ENCODE data around the gene POPDC2.

- no peak for TF ChIP-seq ZNF169 (tag by site-specific recombination; IDR thresholded peaks at IDR 0.05)
- TF ChIP-seq CTCF (tag by site-specific recombination; IDR thresholded peaks at IDR 0.05): no peak
- no peak for TF ChIP-seq ZNF521 (tag by site-specific recombination; IDR thresholded peaks at IDR 0.05)
- no peak for TF ChIP-seq ZNF280D (tag by site-specific recombination; IDR thresholded peaks at IDR 0.05)
- TF ChIP-seq ZNF292 (tag by site-specific recombination; IDR thresholded peaks at IDR 0.05; ENCODE audit: borderline replicate concordance, low read depth): no peak
- no peak for TF ChIP-seq ZNF341 (tag by site-specific recombination; IDR thresholded peaks at IDR 0.05; ENCODE audit: low read depth)
- no peak for TF ChIP-seq ZNF645 (tag by site-specific recombination; IDR thresholded peaks at IDR 0.05)
- TF ChIP-seq GLI4 (tag by site-specific recombination; IDR thresholded peaks at IDR 0.05): no peak
- TF ChIP-seq REST (tag by site-specific recombination; IDR thresholded peaks at IDR 0.05): no peak
- TF ChIP-seq SP3 (tag by site-specific recombination; IDR thresholded peaks at IDR 0.05): no peak
- TF ChIP-seq ZNF148 (tag by site-specific recombination; IDR thresholded peaks at IDR 0.05; ENCODE audit: borderline replicate concordance): no peak
- TF ChIP-seq ZSCAN30 (tag by site-specific recombination; IDR thresholded peaks at IDR 0.05): no peak
Observed at GRCh38 chr3:119700920-119701734, 40.7 kb upstream of the POPDC2 start.
